Mesenteric fat pad (tissue), 1 donor: ENCODE measurements around the gene SUN1. TPM values are rescaled to one million over a fixed set of nuclear protein-coding genes. Genes with fewer than 3 reads are reported as not detected.
"Not testable (repeated sequence)": the region's sequence is repeated elsewhere in the genome, so short reads cannot be mapped to it uniquely, and the experiment has no call there.

Experiments
- DNase-seq: peaks from one replicate; pipeline ENCODE4 v3.0.0-alpha.2; 2020; ENCODE audit warnings: low spot score
- total RNA-seq: library from RNA; stranded (reverse); fragmentation: NEBNext Ultra II Directional; extraction: Animal tissue kit (Norgen Biotek cat#: 25700); gene quantifications from one replicate; pipeline ENCODE4 v1.2.1, GENCODE V29; 2021
- donor health status: DM: yes; HTN: yes; CAD: no.

SUN1 gene
- total RNA-seq, 1 donor from 2014 or later = 144 TPM

GRCh38 chr7:802500-803242 lies 29.6 kb upstream of the SUN1 start:
- no peak for DNase-seq

GRCh38 chr7:803243-803635 lies 29.0 kb upstream of the SUN1 start:
- no peak for DNase-seq

- DNase-seq = not testable (repeated sequence)
These were observed 28.5 kb upstream of the SUN1 start for GRCh38 chr7:803796-804195.

GRCh38 chr7:805261-805660 lies 27.0 kb upstream of the SUN1 start:
- no peak for DNase-seq

GRCh38 chr7:815284-816216 lies 16.7 kb upstream of the SUN1 start:
- DNase-seq = no peak

- DNase-seq = peak; percentile 98
These were observed 16.0 kb upstream of the SUN1 start for GRCh38 chr7:816300-816750.

GRCh38 chr7:816751-817671 lies 15.3 kb upstream of the SUN1 start:
- no peak for DNase-seq

GRCh38 chr7:818031-818699 lies 14.1 kb upstream of the SUN1 start:
- DNase-seq = no peak

GRCh38 chr7:820341-820740 lies 11.9 kb upstream of the SUN1 start:
- DNase-seq = no peak

GRCh38 chr7:821688-822087 lies 10.6 kb upstream of the SUN1 start:
- no peak for DNase-seq

GRCh38 chr7:822692-823276 lies 9.5 kb upstream of the SUN1 start:
- DNase-seq = no peak

- no peak for DNase-seq
These were observed 8.6 kb upstream of the SUN1 start for GRCh38 chr7:823649-824048.

GRCh38 chr7:824081-824480 lies 8.2 kb upstream of the SUN1 start:
- DNase-seq = no peak

- no peak for DNase-seq
These were observed 7.6 kb upstream of the SUN1 start for GRCh38 chr7:824664-825063.

- no peak for DNase-seq
These were observed 6.9 kb upstream of the SUN1 start for GRCh38 chr7:825386-825785.

- DNase-seq = no peak
These were observed 5.9 kb upstream of the SUN1 start for GRCh38 chr7:826230-826917.

GRCh38 chr7:828793-829561 lies 3.3 kb upstream of the SUN1 start:
- DNase-seq = no peak

- DNase-seq = no peak
These were observed 2.2 kb upstream of the SUN1 start for GRCh38 chr7:830069-830468.

GRCh38 chr7:831596-832166 lies 595 bp upstream of the SUN1 start:
- no peak for DNase-seq
